ENCODE data around the gene HDAC7. TPM values are rescaled to one million over a fixed set of nuclear protein-coding genes. Genes with fewer than 3 reads are reported as not detected.
A peak's percentile ranks its signal among the peaks of the same experiment; 100 is the strongest.

Gene HDAC7
- total RNA-seq, 2 donors from 2014 or later = 27.3 to 29.7 TPM

- Histone ChIP-seq H3K4me3 (no peak overlapping the region), H3K9me3 (no peaks in the 10 kb centered on the region), H3K4me1 (no peaks in the 10 kb centered on the region), H3K9ac (ENCODE audit: low read depth in 2 of 2, low read length in 2 of 2) (no peak overlapping the region), H3K36me3 (no peaks in the 10 kb centered on the region), H3K27me3 (no peaks in the 10 kb centered on the region), H3K27ac (no peak overlapping the region)
- no peak for DNase-seq
- intact Hi-C loops (cut with DNase I) = no loop called here
- TF ChIP-seq, protein P1, sequence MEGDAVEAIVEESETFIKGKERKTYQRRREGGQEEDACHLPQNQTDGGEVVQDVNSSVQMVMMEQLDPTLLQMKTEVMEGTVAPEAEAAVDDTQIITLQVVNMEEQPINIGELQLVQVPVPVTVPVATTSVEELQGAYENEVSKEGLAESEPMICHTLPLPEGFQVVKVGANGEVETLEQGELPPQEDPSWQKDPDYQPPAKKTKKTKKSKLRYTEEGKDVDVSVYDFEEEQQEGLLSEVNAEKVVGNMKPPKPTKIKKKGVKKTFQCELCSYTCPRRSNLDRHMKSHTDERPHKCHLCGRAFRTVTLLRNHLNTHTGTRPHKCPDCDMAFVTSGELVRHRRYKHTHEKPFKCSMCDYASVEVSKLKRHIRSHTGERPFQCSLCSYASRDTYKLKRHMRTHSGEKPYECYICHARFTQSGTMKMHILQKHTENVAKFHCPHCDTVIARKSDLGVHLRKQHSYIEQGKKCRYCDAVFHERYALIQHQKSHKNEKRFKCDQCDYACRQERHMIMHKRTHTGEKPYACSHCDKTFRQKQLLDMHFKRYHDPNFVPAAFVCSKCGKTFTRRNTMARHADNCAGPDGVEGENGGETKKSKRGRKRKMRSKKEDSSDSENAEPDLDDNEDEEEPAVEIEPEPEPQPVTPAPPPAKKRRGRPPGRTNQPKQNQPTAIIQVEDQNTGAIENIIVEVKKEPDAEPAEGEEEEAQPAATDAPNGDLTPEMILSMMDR (IDR thresholded peaks at IDR 0.05) = no peak
These were observed 44.3 kb upstream of the HDAC7 start for GRCh38 chr12:47863985-47864384.

DNA sequence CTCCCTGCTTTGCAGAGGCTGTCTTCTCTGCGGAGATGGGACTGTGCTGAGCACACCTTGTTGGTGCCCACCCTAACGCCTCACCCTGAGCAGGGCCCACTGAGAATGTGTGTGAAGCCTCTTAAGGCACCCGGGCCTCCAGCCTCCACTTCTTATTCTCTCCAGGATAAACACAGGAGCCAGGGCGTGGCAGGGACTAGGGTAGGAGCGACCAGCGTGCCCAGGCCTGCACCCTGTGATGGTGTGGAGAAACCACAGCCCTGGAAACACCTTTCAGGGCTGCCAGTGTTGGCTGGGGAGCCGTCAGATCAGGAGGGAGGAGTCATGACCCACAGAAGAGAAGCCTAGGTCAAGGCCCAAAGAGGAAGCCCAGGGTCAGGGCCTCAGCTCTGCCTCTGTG, 43.8 kb upstream of the HDAC7 start:
- Histone ChIP-seq H3K4me1 (no peaks in the 10 kb centered on the region), H3K36me3 (no peaks in the 10 kb centered on the region), H3K9ac (ENCODE audit: low read depth in 2 of 2, low read length in 2 of 2) (no peak overlapping the region), H3K27ac (no peak overlapping the region), H3K9me3 (no peaks in the 10 kb centered on the region), H3K4me3 (no peak overlapping the region), H3K27me3 (no peaks in the 10 kb centered on the region)
- TF ChIP-seq, protein P1 (IDR thresholded peaks at IDR 0.05) = no peak
- DNase-seq = peak; percentile 17
- intact Hi-C loops (cut with DNase I) = no loop called here

- H3K9me3 ChIP-seq = no peaks in the 10 kb centered on the region
- H3K4me3 ChIP-seq = no peak overlapping the region
- no peaks in the 10 kb centered on the region for H3K36me3 ChIP-seq
- no peaks in the 10 kb centered on the region for H3K4me1 ChIP-seq
- H3K27ac ChIP-seq = no peak overlapping the region
- H3K27me3 ChIP-seq = no peaks in the 10 kb centered on the region
- peak; percentile 14 for DNase-seq
- H3K9ac ChIP-seq (ENCODE audit: low read depth in 2 of 2, low read length in 2 of 2) = no peak overlapping the region
- intact Hi-C loops (cut with DNase I) = no loop called here
- TF ChIP-seq, protein P1 (IDR thresholded peaks at IDR 0.05) = no peak
These were observed 43.2 kb upstream of the HDAC7 start for GRCh38 chr12:47862881-47863280.

DNA sequence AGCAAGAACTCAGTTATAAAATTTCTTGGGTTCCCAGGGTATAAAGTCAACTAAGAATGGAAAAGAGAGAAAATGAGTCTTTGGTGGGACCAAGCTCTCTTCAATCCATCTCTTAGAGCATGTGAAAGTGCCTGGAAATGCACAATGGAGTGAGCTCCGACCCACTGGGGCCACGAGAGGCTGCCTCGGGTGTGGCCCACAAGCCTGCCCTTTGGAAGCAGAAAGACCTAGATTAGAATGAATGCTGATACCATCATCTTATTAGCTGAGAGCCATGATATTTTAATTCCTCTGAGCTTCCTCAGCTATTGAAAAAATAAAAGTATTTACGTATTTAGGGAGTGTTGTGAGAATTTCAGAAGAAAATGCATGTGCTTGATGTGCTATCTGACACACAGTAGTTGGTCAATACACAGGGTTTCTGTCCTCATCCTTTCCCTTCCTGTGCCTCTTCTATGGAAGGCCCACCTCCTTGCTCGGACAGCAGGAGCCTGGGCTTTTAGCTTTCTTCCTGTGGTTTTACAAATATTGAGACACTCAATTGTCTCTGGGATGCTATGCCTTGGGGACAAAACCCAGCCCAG, 42.6 kb upstream of the HDAC7 start:
- Histone ChIP-seq H3K36me3 (no peaks in the 10 kb centered on the region), H3K27ac (no peak overlapping the region), H3K4me3 (no peak overlapping the region), H3K4me1 (no peaks in the 10 kb centered on the region), H3K9me3 (no peaks in the 10 kb centered on the region), H3K27me3 (no peaks in the 10 kb centered on the region), H3K9ac (ENCODE audit: low read depth in 2 of 2, low read length in 2 of 2) (no peak overlapping the region)
- TF ChIP-seq, protein P1 (IDR thresholded peaks at IDR 0.05) = no peak
- intact Hi-C loops (cut with DNase I) = no loop called here
- no peak for DNase-seq

GRCh38 chr12:47860873-47861272, 41.2 kb upstream of the HDAC7 start:
- no peak overlapping the region for H3K27ac ChIP-seq

More at GRCh38 chr12:47860873-47861272, 41.2 kb upstream of the HDAC7 start:
- H3K36me3 ChIP-seq = no peaks in the 10 kb centered on the region
- H3K9ac ChIP-seq (ENCODE audit: low read depth in 2 of 2, low read length in 2 of 2) = no peak overlapping the region
- intact Hi-C loops (cut with DNase I) = no loop called here
- no peak overlapping the region for H3K4me3 ChIP-seq
- no peaks in the 10 kb centered on the region for H3K9me3 ChIP-seq
- H3K27me3 ChIP-seq = no peaks in the 10 kb centered on the region
- no peak for DNase-seq
- H3K4me1 ChIP-seq = no peaks in the 10 kb centered on the region
- TF ChIP-seq, protein P1 (IDR thresholded peaks at IDR 0.05) = no peak
